SK-N-SH (cell line): ENCODE results near the gene CEP63. TPM values are rescaled to one million over a fixed set of nuclear protein-coding genes. Genes with fewer than 3 reads are reported as not detected.

Experiments used
- CTCF ChIA-PET: fragments of 300-600, 350-600 bp; formaldehyde crosslinking; extraction: SDS; loops from one replicate; lab custom pipeline; 2021; lab: Yijun Ruan, JAX
- POLR2A ChIA-PET: fragments of 350-600 bp; sonication (Branson Sonifier 250); formaldehyde crosslinking; extraction: SDS; loops from one replicate; lab custom pipeline; 2020; ENCODE audit warnings: antibody characterized with exemption, inconsistent platforms; lab: Yijun Ruan, JAX
- DNase-seq: peaks from one replicate; pipeline ENCODE4 v3.0.0; 2012
- H2AFZ ChIP-seq: fragments of 200-600 bp; sonication (generic); 2 replicates; pipeline ENCODE4 v1.8.1; 2016; ENCODE audit warnings: antibody characterized with exemption, mild to moderate bottlenecking, low read depth
- H3F3A ChIP-seq: fragments of 200-600 bp; sonication (generic); replicated peaks from 2 replicates; pipeline ENCODE3; 2016; ENCODE audit warnings: antibody characterized with exemption, mild to moderate bottlenecking; ENCODE audit not compliant: insufficient read depth
- H3K27ac ChIP-seq, 2 experiments: fragments of 200-500 bp in 1 of 2; fragments of 200-600 bp in 1 of 2; sonication (Bioruptor generic) in 1 of 2; sonication (generic), shearing (Covaris generic) in 1 of 2; 2 replicates each; pipeline versions ENCODE4 v1.5.1 to v1.6.1; 2014 to 2016; ENCODE audit warnings: low read depth in 2 of 2, inconsistent platforms in 1 of 2, low read length in 1 of 2, mild to moderate bottlenecking in 1 of 2, mixed read lengths in 1 of 2
- H3K27me3 ChIP-seq: fragments of 200-600 bp; sonication (generic), shearing (Covaris generic); 2 replicates; pipeline ENCODE4 v1.6.1; 2016; ENCODE audit warnings: mixed run types; ENCODE audit not compliant: insufficient read depth
- H3K36me3 ChIP-seq, 2 experiments: fragments of 200-500 bp in 1 of 2; fragments of 200-600 bp in 1 of 2; sonication (Bioruptor generic) in 1 of 2; sonication (generic) in 1 of 2; replicated peaks in 1 of 2; 2 replicates each; pipeline versions ENCODE3 to v1.5.1; 2014 to 2016; ENCODE audit warnings: low read length in 1 of 2, mild to moderate bottlenecking in 1 of 2; ENCODE audit not compliant: insufficient read depth in 2 of 2, control insufficient read depth in 1 of 2
- H3K4me1 ChIP-seq, 2 experiments: fragments of 200-500 bp in 1 of 2; fragments of 200-600 bp in 1 of 2; sonication (Bioruptor generic) in 1 of 2; sonication (generic), shearing (Covaris generic) in 1 of 2; 2 replicates each; pipeline versions ENCODE4 v1.5.1 to v1.6.1; 2014 to 2016; ENCODE audit warnings: low read depth in 1 of 2, low read length in 1 of 2, mixed run types in 1 of 2; ENCODE audit not compliant: insufficient read depth in 2 of 2, control insufficient read depth in 1 of 2
- H3K4me2 ChIP-seq: fragments of 200-600 bp; sonication (generic), shearing (Covaris generic); 2 replicates; pipeline ENCODE4 v1.6.1; 2017; ENCODE audit warnings: mixed run types
- H3K4me3 ChIP-seq, 2 experiments: fragments of 200-500 bp in 1 of 2; fragments of 200-600 bp in 1 of 2; sonication (Bioruptor generic) in 1 of 2; sonication (generic), shearing (Covaris generic) in 1 of 2; 2 replicates each; pipeline versions ENCODE4 v1.5.1 to v1.8.1; 2014 to 2016; ENCODE audit warnings: low read depth in 2 of 2, inconsistent platforms in 1 of 2, low read length in 1 of 2, mild to moderate bottlenecking in 1 of 2, mixed read lengths in 1 of 2, moderate library complexity in 1 of 2
- H3K79me2 ChIP-seq: fragments of 200-600 bp; sonication (generic); 2 replicates; pipeline ENCODE4 v1.8.1; 2017; ENCODE audit warnings: mild to moderate bottlenecking; ENCODE audit not compliant: insufficient read depth
- H3K9ac ChIP-seq: fragments of 200-600 bp; sonication (generic); 2 replicates; pipeline ENCODE4 v1.6.1; 2017; ENCODE audit warnings: mixed run types
- H3K9me2 ChIP-seq: fragments of 200-600 bp; sonication (generic); 2 replicates; pipeline ENCODE4 v1.6.1; 2017; ENCODE audit warnings: mixed run types
- H3K9me3 ChIP-seq: fragments of 200-600 bp; sonication (generic); 2 replicates; pipeline ENCODE4 v1.6.1; 2017; ENCODE audit warnings: mixed run types, mild to moderate bottlenecking, moderate library complexity
- H4K20me1 ChIP-seq: fragments of 200-600 bp; sonication (generic); 2 replicates; pipeline ENCODE4 v1.6.1; 2017; ENCODE audit warnings: mild to moderate bottlenecking, mixed run types; ENCODE audit not compliant: insufficient read depth
- ELF1 ChIP-seq: IDR thresholded peaks from 2 replicates; pipeline ENCODE4 v1.4.0; 2012
- EP300 ChIP-seq, 2 experiments: IDR thresholded peaks; 2 replicates each; pipeline versions ENCODE4 v1.4.0 to v1.6.1; 2012; ENCODE audit warnings: borderline replicate concordance in 1 of 2, low read depth in 1 of 2, low read length in 1 of 2
- FOXJ3 ChIP-seq: sonication (generic); formaldehyde crosslinking; IDR thresholded peaks from 2 replicates; pipeline ENCODE4 v1.5.1; 2020; ENCODE audit warnings: mild to moderate bottlenecking, missing genetic modification reagents
- FOXM1 ChIP-seq: IDR thresholded peaks from 2 replicates; pipeline ENCODE4 v1.4.0; 2012; ENCODE audit warnings: low read depth, mild to moderate bottlenecking
- GABPA ChIP-seq: IDR thresholded peaks from 2 replicates; pipeline ENCODE4 v1.4.0; 2012; ENCODE audit warnings: low read depth, mild to moderate bottlenecking
- TAF1 ChIP-seq: IDR thresholded peaks from 2 replicates; pipeline ENCODE4 v1.6.1; 2012; ENCODE audit warnings: low read depth, mild to moderate bottlenecking, low read length, moderate library complexity, borderline replicate concordance
- TEAD4 ChIP-seq: IDR thresholded peaks from 2 replicates; pipeline ENCODE4 v1.4.0; 2012; ENCODE audit warnings: mild to moderate bottlenecking, borderline replicate concordance; ENCODE audit not compliant: insufficient read depth
- YY1 ChIP-seq: IDR thresholded peaks from 2 replicates; pipeline ENCODE4 v1.4.0; 2012; ENCODE audit warnings: low read depth, mild to moderate bottlenecking
- WGBS: methylation state at CpG from one replicate; pipeline ENCODE4 v1.1.6; 2017; ENCODE audit warnings: low lambda C conversion rate; 5-methylcytosine and 5-hydroxymethylcytosine counted together
- polyA plus RNA-seq, 3 experiments: library from polyadenylated mRNA; depleted of rRNA; stranded (reverse); fragments of >200 nt; gene quantifications; 2 replicates each; pipeline ENCODE4 v1.2.3, GENCODE V29; 2012
- TF ChIP-seq, protein P1 (sequence below): fragments of 150-350 bp; IDR thresholded peaks from 2 replicates; pipeline ENCODE4 v1.6.1; 2016; ENCODE audit warnings: mild to moderate bottlenecking, low read depth, low read length
- TF ChIP-seq, protein P2 (sequence below): IDR thresholded peaks from 2 replicates; pipeline ENCODE4 v1.4.0; 2012; ENCODE audit warnings: low read depth, borderline replicate concordance
- TF ChIP-seq, protein P3 (sequence below): IDR thresholded peaks from 2 replicates; pipeline ENCODE4 v1.6.1; 2012; ENCODE audit warnings: mild to moderate bottlenecking, low read depth, low read length, moderate library complexity
- TF ChIP-seq, protein P4 (sequence below): fragments of 200-600 bp; sonication (generic); IDR thresholded peaks from 2 replicates; pipeline ENCODE4 v1.6.1; 2017; ENCODE audit warnings: antibody characterized with exemption, mild to moderate bottlenecking, moderate library complexity

The CEP63 gene
- polyA plus RNA-seq, 1 of the 3 experiments (the other 2 are of a cell fraction): 6.3 TPM

DNA sequence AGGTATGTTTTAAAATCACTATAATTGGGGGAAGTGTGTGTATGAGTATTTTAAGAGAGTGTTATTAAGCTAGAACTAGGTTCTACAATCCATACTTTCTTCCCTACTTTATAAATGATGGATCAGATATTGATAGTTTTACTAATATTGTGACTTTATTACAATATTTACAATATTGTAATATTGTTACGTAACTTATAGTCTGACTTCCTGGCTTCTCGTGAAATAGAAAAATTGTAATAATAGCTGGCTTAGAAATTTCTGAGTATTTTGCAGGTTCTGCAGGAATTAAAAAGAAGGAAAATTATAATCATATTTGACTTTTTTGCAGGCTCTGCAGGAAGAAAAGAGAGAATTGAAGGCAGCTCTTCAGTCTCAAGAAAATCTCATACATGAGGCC, 60.0 kb downstream of the CEP63 start:
- no peaks in the 10 kb centered on the region for H3K27me3 ChIP-seq
- H4K20me1 ChIP-seq: no peaks in the 10 kb centered on the region
- ChIA-PET CTCF (interaction anchor here (1.5 kb wide), 1 partner anchor 55 kb away, joined by 4 read pairs; no protein-coding TSS in a partner anchor), POLR2A (no interaction called here)
- WGBS: 97% methylated on average over 2 of the region's 2 CpGs
- DNase-seq: no peak
- no peak overlapping the region for H2AFZ ChIP-seq
- no peaks in the 10 kb centered on the region for H3K9me2 ChIP-seq
- H3K4me3 ChIP-seq: no peak overlapping the region
- no peaks in the 10 kb centered on the region; a peak in 1 of 4 replicates for H3K4me1 ChIP-seq
- no peak overlapping the region for H3K27ac ChIP-seq
- no peaks in the 10 kb centered on the region for H3K79me2 ChIP-seq
- H3K36me3 ChIP-seq: peaks cover 39 to 43% of the 10 kb centered on the region in 2 experiments
- H3K9ac ChIP-seq: no peak overlapping the region
- no peaks in the 10 kb centered on the region for H3K9me3 ChIP-seq
- TF ChIP-seq GABPA (no peak), YY1 (no peak)
- TF ChIP-seq, protein P1, sequence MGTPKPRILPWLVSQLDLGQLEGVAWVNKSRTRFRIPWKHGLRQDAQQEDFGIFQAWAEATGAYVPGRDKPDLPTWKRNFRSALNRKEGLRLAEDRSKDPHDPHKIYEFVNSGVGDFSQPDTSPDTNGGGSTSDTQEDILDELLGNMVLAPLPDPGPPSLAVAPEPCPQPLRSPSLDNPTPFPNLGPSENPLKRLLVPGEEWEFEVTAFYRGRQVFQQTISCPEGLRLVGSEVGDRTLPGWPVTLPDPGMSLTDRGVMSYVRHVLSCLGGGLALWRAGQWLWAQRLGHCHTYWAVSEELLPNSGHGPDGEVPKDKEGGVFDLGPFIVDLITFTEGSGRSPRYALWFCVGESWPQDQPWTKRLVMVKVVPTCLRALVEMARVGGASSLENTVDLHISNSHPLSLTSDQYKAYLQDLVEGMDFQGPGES: no peak
- H3K4me2 ChIP-seq: no peak overlapping the region
- no peaks in the 10 kb centered on the region for H3F3A ChIP-seq

DNA sequence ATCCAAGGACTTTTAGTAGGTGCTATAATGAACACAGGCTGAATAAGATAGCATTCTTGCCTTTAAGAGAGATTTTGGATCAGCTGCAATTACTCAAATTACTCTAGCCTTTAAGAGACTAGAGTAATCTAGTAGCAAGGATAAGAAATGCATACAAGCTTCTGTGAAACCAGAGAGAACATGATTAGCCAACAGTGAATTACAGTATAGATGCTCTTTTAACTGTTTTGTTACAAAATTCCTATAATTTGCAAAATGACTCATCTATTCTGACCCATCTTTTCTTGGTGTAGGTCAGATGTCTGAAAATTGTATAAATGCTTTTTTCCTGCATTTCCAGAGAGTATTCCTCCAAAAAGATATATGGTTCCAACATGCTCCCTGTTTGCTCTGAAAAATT, 66.9 kb downstream of the CEP63 start:
- no peak overlapping the region for H3K4me2 ChIP-seq
- no peaks in the 10 kb centered on the region for H3K4me1 ChIP-seq
- no peak for DNase-seq
- no peaks in the 10 kb centered on the region for H4K20me1 ChIP-seq
- no peak overlapping the region for H3K4me3 ChIP-seq
- H2AFZ ChIP-seq: no peak overlapping the region
- no peaks in the 10 kb centered on the region for H3F3A ChIP-seq
- no peak overlapping the region for H3K27ac ChIP-seq
- H3K9ac ChIP-seq: no peak overlapping the region
- CTCF ChIA-PET: no interaction called here
- H3K27me3 ChIP-seq: no peaks in the 10 kb centered on the region
- TF ChIP-seq EP300 (IDR thresholded peaks at IDR 0.05; ENCODE audit: borderline replicate concordance in 1 of 2, low read depth in 1 of 2, low read length in 1 of 2) (no peak), FOXJ3 (no peak), ELF1 (no peak), TAF1 (no peak)
- TF ChIP-seq, protein P2, sequence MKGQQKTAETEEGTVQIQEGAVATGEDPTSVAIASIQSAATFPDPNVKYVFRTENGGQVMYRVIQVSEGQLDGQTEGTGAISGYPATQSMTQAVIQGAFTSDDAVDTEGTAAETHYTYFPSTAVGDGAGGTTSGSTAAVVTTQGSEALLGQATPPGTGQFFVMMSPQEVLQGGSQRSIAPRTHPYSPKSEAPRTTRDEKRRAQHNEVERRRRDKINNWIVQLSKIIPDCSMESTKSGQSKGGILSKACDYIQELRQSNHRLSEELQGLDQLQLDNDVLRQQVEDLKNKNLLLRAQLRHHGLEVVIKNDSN: no peak
- H3K9me3 ChIP-seq: no peaks in the 10 kb centered on the region
- H3K9me2 ChIP-seq: no peaks in the 10 kb centered on the region
- POLR2A ChIA-PET: no interaction called here
- H3K36me3 ChIP-seq: peaks cover 47 to 52% of the 10 kb centered on the region in 2 experiments
- H3K79me2 ChIP-seq: no peaks in the 10 kb centered on the region

DNA sequence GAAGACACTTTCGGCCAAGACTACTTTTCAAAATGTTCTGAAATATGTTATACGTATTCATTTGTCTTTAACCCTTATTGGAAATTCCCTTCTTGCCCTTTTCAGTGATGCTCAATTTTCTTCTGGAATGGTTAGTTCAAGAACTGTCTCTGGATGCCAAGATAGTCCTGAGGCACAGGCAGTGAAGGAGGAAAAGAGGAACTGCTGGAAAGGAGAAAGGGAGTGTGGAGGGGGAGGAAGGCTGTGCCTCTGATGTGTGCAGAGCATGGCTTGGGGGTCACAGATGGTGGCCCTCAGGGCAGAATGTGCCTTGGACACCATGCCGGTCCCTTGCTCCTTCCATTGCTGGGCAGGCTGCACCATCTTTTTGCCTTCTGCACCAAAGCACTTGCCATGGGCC, 73.7 kb downstream of the CEP63 start:
- H4K20me1 ChIP-seq: no peaks in the 10 kb centered on the region
- WGBS: 96% methylated on average over 3 of the region's 3 CpGs
- CTCF ChIA-PET: no interaction called here

More for the DNA sequence above, 73.7 kb downstream of the CEP63 start:
- no peak overlapping the region for H3K9ac ChIP-seq
- no peaks in the 10 kb centered on the region for H3K79me2 ChIP-seq
- H3K9me3 ChIP-seq: no peaks in the 10 kb centered on the region
- H3K27me3 ChIP-seq: no peaks in the 10 kb centered on the region
- DNase-seq: no peak
- H3K4me1 ChIP-seq: peaks cover 0 to 3% of the 10 kb centered on the region in 2 experiments; a peak in 1 of 4 replicates
- POLR2A ChIA-PET: no interaction called here
- no peak overlapping the region for H3K4me2 ChIP-seq
- TF ChIP-seq, protein P3, sequence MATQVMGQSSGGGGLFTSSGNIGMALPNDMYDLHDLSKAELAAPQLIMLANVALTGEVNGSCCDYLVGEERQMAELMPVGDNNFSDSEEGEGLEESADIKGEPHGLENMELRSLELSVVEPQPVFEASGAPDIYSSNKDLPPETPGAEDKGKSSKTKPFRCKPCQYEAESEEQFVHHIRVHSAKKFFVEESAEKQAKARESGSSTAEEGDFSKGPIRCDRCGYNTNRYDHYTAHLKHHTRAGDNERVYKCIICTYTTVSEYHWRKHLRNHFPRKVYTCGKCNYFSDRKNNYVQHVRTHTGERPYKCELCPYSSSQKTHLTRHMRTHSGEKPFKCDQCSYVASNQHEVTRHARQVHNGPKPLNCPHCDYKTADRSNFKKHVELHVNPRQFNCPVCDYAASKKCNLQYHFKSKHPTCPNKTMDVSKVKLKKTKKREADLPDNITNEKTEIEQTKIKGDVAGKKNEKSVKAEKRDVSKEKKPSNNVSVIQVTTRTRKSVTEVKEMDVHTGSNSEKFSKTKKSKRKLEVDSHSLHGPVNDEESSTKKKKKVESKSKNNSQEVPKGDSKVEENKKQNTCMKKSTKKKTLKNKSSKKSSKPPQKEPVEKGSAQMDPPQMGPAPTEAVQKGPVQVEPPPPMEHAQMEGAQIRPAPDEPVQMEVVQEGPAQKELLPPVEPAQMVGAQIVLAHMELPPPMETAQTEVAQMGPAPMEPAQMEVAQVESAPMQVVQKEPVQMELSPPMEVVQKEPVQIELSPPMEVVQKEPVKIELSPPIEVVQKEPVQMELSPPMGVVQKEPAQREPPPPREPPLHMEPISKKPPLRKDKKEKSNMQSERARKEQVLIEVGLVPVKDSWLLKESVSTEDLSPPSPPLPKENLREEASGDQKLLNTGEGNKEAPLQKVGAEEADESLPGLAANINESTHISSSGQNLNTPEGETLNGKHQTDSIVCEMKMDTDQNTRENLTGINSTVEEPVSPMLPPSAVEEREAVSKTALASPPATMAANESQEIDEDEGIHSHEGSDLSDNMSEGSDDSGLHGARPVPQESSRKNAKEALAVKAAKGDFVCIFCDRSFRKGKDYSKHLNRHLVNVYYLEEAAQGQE: no peak
- TF ChIP-seq FOXM1 (no peak), TAF1 (no peak), TEAD4 (no peak), FOXJ3 (no peak)
- TF ChIP-seq, protein P4, sequence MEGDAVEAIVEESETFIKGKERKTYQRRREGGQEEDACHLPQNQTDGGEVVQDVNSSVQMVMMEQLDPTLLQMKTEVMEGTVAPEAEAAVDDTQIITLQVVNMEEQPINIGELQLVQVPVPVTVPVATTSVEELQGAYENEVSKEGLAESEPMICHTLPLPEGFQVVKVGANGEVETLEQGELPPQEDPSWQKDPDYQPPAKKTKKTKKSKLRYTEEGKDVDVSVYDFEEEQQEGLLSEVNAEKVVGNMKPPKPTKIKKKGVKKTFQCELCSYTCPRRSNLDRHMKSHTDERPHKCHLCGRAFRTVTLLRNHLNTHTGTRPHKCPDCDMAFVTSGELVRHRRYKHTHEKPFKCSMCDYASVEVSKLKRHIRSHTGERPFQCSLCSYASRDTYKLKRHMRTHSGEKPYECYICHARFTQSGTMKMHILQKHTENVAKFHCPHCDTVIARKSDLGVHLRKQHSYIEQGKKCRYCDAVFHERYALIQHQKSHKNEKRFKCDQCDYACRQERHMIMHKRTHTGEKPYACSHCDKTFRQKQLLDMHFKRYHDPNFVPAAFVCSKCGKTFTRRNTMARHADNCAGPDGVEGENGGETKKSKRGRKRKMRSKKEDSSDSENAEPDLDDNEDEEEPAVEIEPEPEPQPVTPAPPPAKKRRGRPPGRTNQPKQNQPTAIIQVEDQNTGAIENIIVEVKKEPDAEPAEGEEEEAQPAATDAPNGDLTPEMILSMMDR: no peak
- no peaks in the 10 kb centered on the region for H3K9me2 ChIP-seq
- H3K27ac ChIP-seq: no peak overlapping the region
- H2AFZ ChIP-seq: no peak overlapping the region
- no peak overlapping the region for H3K4me3 ChIP-seq
- no peaks in the 10 kb centered on the region for H3F3A ChIP-seq
- peaks cover 15 to 30% of the 10 kb centered on the region in 2 experiments for H3K36me3 ChIP-seq
